Keratinocyte (primary cell): ENCODE data around the gene ZNF106. TPM values are rescaled to one million over a fixed set of nuclear protein-coding genes. Genes with fewer than 3 reads are reported as not detected.

Experiments
- DNase-seq: peaks from one replicate; pipeline ENCODE4 v3.0.0-alpha.2; 2011; ENCODE audit warnings: low read depth, missing footprints, low spot score
- FAIRE-seq: peaks from 2 replicates; lab custom pipeline; 2011; peaks lifted over from hg19 to GRCh38; lab: Jason Lieb, UNC
- H2AFZ ChIP-seq: 2 replicates; pipeline ENCODE4 v1.6.0; 2012; ENCODE audit warnings: low read length, control low read depth, inconsistent platforms; ENCODE audit not compliant: control insufficient read depth
- H3K27ac ChIP-seq: 2 replicates; pipeline ENCODE4 v1.5.1; 2011; ENCODE audit warnings: low read length; ENCODE audit not compliant: control insufficient read depth, insufficient read depth
- H3K27me3 ChIP-seq: 3 replicates; pipeline ENCODE4 v1.6.0; 2011; ENCODE audit warnings: low read length; ENCODE audit not compliant: control insufficient read depth, insufficient read depth; ENCODE audit errors: extremely low read depth
- H3K36me3 ChIP-seq, 2 experiments: 2 replicates in 1 of 2; 3 replicates in 1 of 2; pipeline ENCODE4 v1.5.1; 2011; ENCODE audit warnings: low read length in 2 of 2, mild to moderate bottlenecking in 1 of 2; ENCODE audit not compliant: control insufficient read depth in 2 of 2, insufficient read depth in 2 of 2; ENCODE audit errors: extremely low read depth in 1 of 2
- H3K4me1 ChIP-seq: 3 replicates; pipeline ENCODE4 v1.5.1; 2011; ENCODE audit warnings: low read length; ENCODE audit not compliant: control insufficient read depth, insufficient read depth; ENCODE audit errors: extremely low read depth
- H3K4me2 ChIP-seq: 3 replicates; pipeline ENCODE4 v1.6.0; 2011; ENCODE audit warnings: low read depth, low read length; ENCODE audit not compliant: control insufficient read depth, insufficient read depth; ENCODE audit errors: extremely low read depth
- H3K4me3 ChIP-seq, 3 experiments: fragments of 200-600 bp in 1 of 3; sonication (generic) in 1 of 3; 2 replicates in 2 of 3; 3 replicates in 1 of 3; pipeline ENCODE4 v1.5.1; 2011 to 2016; ENCODE audit warnings: low read length in 3 of 3, mild to moderate bottlenecking in 3 of 3, control low read depth in 2 of 3, inconsistent platforms in 1 of 3, low read depth in 1 of 3, mixed read lengths in 1 of 3, mixed run types in 1 of 3, moderate library complexity in 1 of 3; ENCODE audit not compliant: control insufficient read depth in 2 of 3, insufficient read depth in 2 of 3; ENCODE audit errors: extremely low read depth in 1 of 3
- H3K79me2 ChIP-seq: 2 replicates; pipeline ENCODE4 v1.6.0; 2012; ENCODE audit warnings: low read length; ENCODE audit not compliant: control insufficient read depth, insufficient read depth
- H3K9ac ChIP-seq: 3 replicates; pipeline ENCODE4 v1.6.0; 2011; ENCODE audit warnings: low read length; ENCODE audit not compliant: control insufficient read depth, insufficient read depth; ENCODE audit errors: extremely low read depth
- H3K9me1 ChIP-seq: 3 replicates; pipeline ENCODE4 v1.6.0; 2011; ENCODE audit warnings: low read length; ENCODE audit not compliant: control insufficient read depth, insufficient read depth; ENCODE audit errors: extremely low read depth
- H3K9me3 ChIP-seq: 2 replicates; pipeline ENCODE4 v1.5.1; 2012; ENCODE audit warnings: low read depth, low read length; ENCODE audit not compliant: control insufficient read depth
- H4K20me1 ChIP-seq: 3 replicates; pipeline ENCODE4 v1.6.0; 2011; ENCODE audit warnings: low read length; ENCODE audit not compliant: control insufficient read depth, insufficient read depth; ENCODE audit errors: extremely low read depth
- CTCF ChIP-seq, 3 experiments: IDR thresholded peaks in 1 of 3; conservative IDR thresholded peaks in 1 of 3; optimal IDR thresholded peaks in 1 of 3; 2 replicates in 2 of 3; 3 replicates in 1 of 3; pipeline versions ENCODE3 to v1.5.1; 2011; ENCODE audit warnings: low read length in 3 of 3, mild to moderate bottlenecking in 3 of 3, moderate library complexity in 2 of 3, control low read depth in 1 of 3, inconsistent platforms in 1 of 3; ENCODE audit not compliant: insufficient read depth in 2 of 3; ENCODE audit errors: extremely low read depth in 1 of 3
- EZH2 ChIP-seq: IDR thresholded peaks from one replicate; pipeline ENCODE4 v1.6.1; 2012; ENCODE audit warnings: inconsistent platforms, mild to moderate bottlenecking, low read length, moderate library complexity
- dilution Hi-C: fragments of 300-500 bp; cut with MboI; formaldehyde crosslinking; loops from one replicate; pipeline ENCODE4 v1.7.0; 2020; ENCODE audit warnings: low sequenced_read_pairs; ENCODE audit not compliant: extremely low pct_ligation_motif_present
- polyA plus RNA-seq, 5 experiments: library from polyadenylated mRNA; depleted of rRNA in 3 of 5; stranded (reverse) in 3 of 5; stranded (forward) in 1 of 5; unstranded in 1 of 5; fragments of >200 nt; gene quantifications; 1 replicate in 1 of 5; 2 replicates in 3 of 5; 3 replicates in 1 of 5; pipeline versions ENCODE4 v1.2.1 to v1.2.3, GENCODE V29; 2011 to 2012; ENCODE audit warnings: missing spikeins in 2 of 5, low read depth in 1 of 5, low replicate concordance in 1 of 5

Gene ZNF106
- polyA plus RNA-seq, 1 donor (not counting 4 experiments of a cell fraction or from before 2014, with no cell fraction given) = 24.6 TPM

GRCh38 chr15:42528970-42529369 is 38.0 kb upstream of the ZNF106 start:
- DNase-seq (no peak), FAIRE-seq (no peak)
- dilution Hi-C loops = no loop called here
- no peaks in the 10 kb centered on the region for H3K79me2 ChIP-seq
- TF ChIP-seq EZH2 = no peak
- TF ChIP-seq CTCF (optimal IDR thresholded peaks at IDR 0.05 in 1 of 3, IDR thresholded peaks at IDR 0.05 in 1 of 3, conservative IDR thresholded peaks at IDR 0.05 in 1 of 3; ENCODE audit: extremely low read depth in 1 of 3, insufficient read depth in 2 of 3, low read length in 3 of 3) = no peak
- no peak overlapping the region for H2AFZ ChIP-seq
- H3K9me1 ChIP-seq = no peaks in the 10 kb centered on the region
- H3K9me3 ChIP-seq = no peaks in the 10 kb centered on the region
- no peak overlapping the region for H3K4me3 ChIP-seq
- no peaks in the 10 kb centered on the region for H3K27me3 ChIP-seq
- no peak overlapping the region for H3K27ac ChIP-seq
- H4K20me1 ChIP-seq = no peaks in the 10 kb centered on the region
- H3K4me1 ChIP-seq = no peaks in the 10 kb centered on the region
- H3K9ac ChIP-seq = no peak overlapping the region
- H3K36me3 ChIP-seq = peaks cover 9 to 11% of the 10 kb centered on the region in 2 experiments
- no peak overlapping the region for H3K4me2 ChIP-seq

GRCh38 chr15:42523331-42523730 is 32.4 kb upstream of the ZNF106 start:
- Histone ChIP-seq H3K4me1 (no peaks in the 10 kb centered on the region), H3K79me2 (no peaks in the 10 kb centered on the region), H3K9me3 (no peaks in the 10 kb centered on the region), H3K27me3 (no peaks in the 10 kb centered on the region), H3K4me3 (no peak overlapping the region), H2AFZ (no peak overlapping the region), H3K9ac (no peak overlapping the region), H3K4me2 (no peak overlapping the region), H3K27ac (no peak overlapping the region), H3K36me3 (peaks cover 10 to 12% of the 10 kb centered on the region in 2 experiments), H3K9me1 (no peaks in the 10 kb centered on the region), H4K20me1 (no peaks in the 10 kb centered on the region)
- dilution Hi-C loops = no loop called here
- no peak for FAIRE-seq
- no peak for DNase-seq
- TF ChIP-seq EZH2 (no peak), CTCF (optimal IDR thresholded peaks at IDR 0.05 in 1 of 3, IDR thresholded peaks at IDR 0.05 in 1 of 3, conservative IDR thresholded peaks at IDR 0.05 in 1 of 3; ENCODE audit: extremely low read depth in 1 of 3, insufficient read depth in 2 of 3, low read length in 3 of 3) (no peak)
